HPDE6-E6E7 (cell line): ENCODE data around the gene PPTC7.
"Not testable (repeated sequence)": the region's sequence is repeated elsewhere in the genome, so short reads cannot be mapped to it uniquely, and the experiment has no call there.

Source experiments
- DNase-seq: peaks from one replicate; pipeline ENCODE4 v3.0.0; 2011; ENCODE audit warnings: missing footprints; ENCODE audit errors: extremely low spot score

Gene PPTC7

GRCh38 chr12:110536834-110537604, 46.1 kb downstream of the PPTC7 start:
- DNase-seq = no peak

- DNase-seq = no peak
Observed at GRCh38 chr12:110534811-110535210, 48.3 kb downstream of the PPTC7 start.

- DNase-seq = no peak
Observed at GRCh38 chr12:110533607-110534006, 49.5 kb downstream of the PPTC7 start.

GRCh38 chr12:110532644-110533043, 50.5 kb downstream of the PPTC7 start:
- no peak for DNase-seq

- DNase-seq = no peak
Observed at GRCh38 chr12:110531741-110532333, 51.3 kb downstream of the PPTC7 start.

- DNase-seq = no peak
Observed at GRCh38 chr12:110530511-110530910, 52.6 kb downstream of the PPTC7 start.

- DNase-seq = no peak
Observed at GRCh38 chr12:110528277-110528839, 54.8 kb downstream of the PPTC7 start.

- DNase-seq = not testable (repeated sequence)
Observed at GRCh38 chr12:110520876-110521712, 62.0 kb downstream of the PPTC7 start.

GRCh38 chr12:110518014-110518413, 65.1 kb downstream of the PPTC7 start:
- not testable (repeated sequence) for DNase-seq

GRCh38 chr12:110516995-110517394, 66.1 kb downstream of the PPTC7 start:
- no peak for DNase-seq

GRCh38 chr12:110514363-110514762, 68.8 kb downstream of the PPTC7 start:
- DNase-seq = no peak

GRCh38 chr12:110513842-110514241, 69.3 kb downstream of the PPTC7 start:
- DNase-seq = no peak

- DNase-seq = no peak
Observed at GRCh38 chr12:110508071-110508586, 75.0 kb downstream of the PPTC7 start.

GRCh38 chr12:110505332-110505731, 77.8 kb downstream of the PPTC7 start:
- no peak for DNase-seq

GRCh38 chr12:110503432-110503831, 79.7 kb downstream of the PPTC7 start:
- no peak for DNase-seq

GRCh38 chr12:110501752-110502738, 81.1 kb downstream of the PPTC7 start, which contains the start of the genes RAD9B and VPS29:
TSS of gene RAD9B (plus strand) at chr12:110502331. CDS start at chr12:110502338, 7 bp downstream.
TSS of gene VPS29 (minus strand) at chr12:110502111. CDS start at chr12:110502051, 60 bp downstream.
- DNase-seq = peak; percentile 92

GRCh38 chr12:110501399-110501751, 81.7 kb downstream of the PPTC7 start:
- DNase-seq = peak; percentile 61

GRCh38 chr12:110498984-110499706, 84.0 kb downstream of the PPTC7 start:
- DNase-seq = peak; percentile 38
